PC-9 (cell line): Measurements from ENCODE around the gene YWHAB. TPM values are rescaled to one million over a fixed set of nuclear protein-coding genes. Genes with fewer than 3 reads are reported as not detected.

ENCODE experiments used
- BruUV-seq: library from RNA; stranded (reverse); fragments of 400-500 nt; replicated peaks from 2 replicates; lab custom pipeline; 2021; lab: Mats Ljungman, UMichigan
- CTCF ChIA-PET: fragments of 300-600 bp; sonication (Branson Sonifier 250); formaldehyde crosslinking; loops from one replicate; lab custom pipeline; 2022; ENCODE audit warnings: antibody characterized with exemption; lab: Charles Lee
- POLR2A ChIA-PET: fragments of 300-600 bp; sonication (Branson Sonifier 250); formaldehyde crosslinking; loops from one replicate; lab custom pipeline; 2022; ENCODE audit warnings: antibody characterized with exemption; ENCODE audit not compliant: unreplicated experiment; lab: Charles Lee
- DNase-seq, 2 experiments: peaks; one replicate each; pipeline versions ENCODE4 v3.0.0 to v3.0.0-alpha.2; 2015 to 2022; ENCODE audit warnings: mixed read lengths in 1 of 2
- H2AFZ ChIP-seq: fragments of 200-600 bp; sonication (generic); 2 replicates; pipeline ENCODE4 v1.8.1; 2017; ENCODE audit warnings: antibody characterized with exemption
- H3F3A ChIP-seq: fragments of 200-600 bp; sonication (generic); 2 replicates; pipeline ENCODE4 v1.8.1; 2017; ENCODE audit warnings: antibody characterized with exemption, mild to moderate bottlenecking, low read depth; ENCODE audit not compliant: insufficient read depth
- H3K27ac ChIP-seq: fragments of 200-600 bp; sonication (generic); 2 replicates; pipeline ENCODE4 v1.6.1; 2016; ENCODE audit warnings: mixed run types
- H3K27me3 ChIP-seq: fragments of 200-600 bp; sonication (generic); 2 replicates; pipeline ENCODE4 v1.6.1; 2016; ENCODE audit warnings: low read depth, mixed run types; ENCODE audit not compliant: insufficient read depth
- H3K36me3 ChIP-seq: fragments of 200-600 bp; sonication (generic); 2 replicates; pipeline ENCODE4 v1.6.1; 2016; ENCODE audit warnings: low read depth, mixed run types
- H3K4me1 ChIP-seq: fragments of 200-600 bp; sonication (generic); replicated peaks from 2 replicates; pipeline ENCODE4 v1.6.1; 2016; ENCODE audit warnings: mixed run types; ENCODE audit not compliant: insufficient read depth
- H3K4me2 ChIP-seq: fragments of 200-600 bp; sonication (generic); 2 replicates; pipeline ENCODE4 v1.6.1; 2017; ENCODE audit warnings: mixed run types
- H3K4me3 ChIP-seq: fragments of 200-600 bp; sonication (generic); 2 replicates; pipeline ENCODE4 v1.6.1; 2016; ENCODE audit warnings: mixed run types
- H3K79me2 ChIP-seq: fragments of 200-600 bp; sonication (generic); 2 replicates; pipeline ENCODE4 v1.6.1; 2017; ENCODE audit warnings: low read depth, mixed run types
- H3K9me2 ChIP-seq: fragments of 200-600 bp; sonication (generic); 2 replicates; pipeline ENCODE4 v1.8.1; 2017; ENCODE audit warnings: mild to moderate bottlenecking; ENCODE audit not compliant: insufficient read depth
- H3K9me3 ChIP-seq: fragments of 200-600 bp; sonication (generic); 2 replicates; pipeline ENCODE4 v1.8.1; 2016; ENCODE audit warnings: low read depth; ENCODE audit not compliant: insufficient read depth
- H4K20me1 ChIP-seq: fragments of 200-600 bp; sonication (generic); 2 replicates; pipeline ENCODE4 v1.8.1; 2017; ENCODE audit not compliant: insufficient read depth
- CTCF ChIP-seq: fragments of 200-600 bp; sonication (generic); conservative IDR thresholded peaks from 2 replicates; pipeline ENCODE4 v1.6.1; 2017; ENCODE audit warnings: mixed run types, antibody characterized with exemption, mild to moderate bottlenecking, moderate library complexity
- EZH2 ChIP-seq: fragments of 200-600 bp; sonication (generic); IDR thresholded peaks from 2 replicates; pipeline ENCODE4 v1.8.0; 2017; ENCODE audit warnings: antibody characterized with exemption, low read depth
- intact Hi-C: fragments of 100-400 bp; cut with micrococcal nuclease; formaldehyde crosslinking; loops from one replicate; pipeline ENCODE4 v1.10.0; 2022; ENCODE audit not compliant: unreplicated experiment
- total RNA-seq: library from RNA; stranded (reverse); gene quantifications from 2 replicates; pipeline ENCODE4 v1.2.3, GENCODE V29; 2021

The YWHAB gene
- total RNA-seq, 1 experiment from 2014 or later: 249 TPM

DNA sequence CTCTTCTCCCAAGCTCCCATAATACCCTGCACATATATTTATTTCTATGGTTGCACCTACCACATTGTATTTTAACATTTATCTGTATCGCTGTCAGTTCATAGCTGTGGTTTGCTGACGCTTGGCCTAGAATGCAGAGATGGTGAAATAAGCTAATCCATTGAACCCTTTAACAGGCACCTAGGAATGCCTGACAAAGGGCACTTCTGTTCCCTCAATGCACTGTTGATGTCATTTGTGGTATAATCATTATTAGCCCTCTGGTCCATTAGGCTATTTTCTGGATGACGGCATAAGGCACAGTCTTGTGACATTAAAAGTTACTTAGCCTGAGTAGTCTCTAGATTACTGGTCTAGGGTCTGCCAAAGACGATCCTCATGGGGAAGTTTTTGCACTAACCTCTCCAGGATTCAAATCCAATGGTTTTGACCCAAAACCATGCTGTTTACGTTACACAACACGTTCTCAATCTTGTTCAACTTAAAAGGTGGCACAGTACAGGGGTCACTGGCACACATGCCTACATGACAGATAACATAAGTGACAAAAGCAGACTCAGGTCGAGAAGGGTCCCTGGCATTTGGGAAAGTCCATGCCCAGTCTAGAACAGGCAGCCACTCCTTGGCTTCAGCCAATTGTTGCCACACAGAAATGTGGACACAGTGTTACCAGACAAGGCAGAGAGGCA is 2.1 kb upstream of the YWHAB start:
- Histone ChIP-seq H3F3A (peaks cover 16% of the 10 kb centered on the region; the same call in 1 of the 2 replicates), H3K4me2 (no peak overlapping the region), H4K20me1 (peaks cover 24% of the 10 kb centered on the region), H3K36me3 (peaks cover 9% of the 10 kb centered on the region; the same call in 1 of the 2 replicates), H3K79me2 (peaks cover 28% of the 10 kb centered on the region), H2AFZ (no peak overlapping the region), H3K27me3 (no peaks in the 10 kb centered on the region), H3K4me1 (peaks cover 23% of the 10 kb centered on the region), H3K9me3 (no peaks in the 10 kb centered on the region), H3K4me3 (no peak overlapping the region), H3K27ac (no peak overlapping the region), H3K9me2 (no peaks in the 10 kb centered on the region)
- no peak for DNase-seq
- no TSS peak for BruUV-seq
- POLR2A ChIA-PET: no interaction called here
- CTCF ChIA-PET: no interaction called here
- TF ChIP-seq CTCF (no peak), EZH2 (no peak)
- intact Hi-C loops: no loop called here

DNA sequence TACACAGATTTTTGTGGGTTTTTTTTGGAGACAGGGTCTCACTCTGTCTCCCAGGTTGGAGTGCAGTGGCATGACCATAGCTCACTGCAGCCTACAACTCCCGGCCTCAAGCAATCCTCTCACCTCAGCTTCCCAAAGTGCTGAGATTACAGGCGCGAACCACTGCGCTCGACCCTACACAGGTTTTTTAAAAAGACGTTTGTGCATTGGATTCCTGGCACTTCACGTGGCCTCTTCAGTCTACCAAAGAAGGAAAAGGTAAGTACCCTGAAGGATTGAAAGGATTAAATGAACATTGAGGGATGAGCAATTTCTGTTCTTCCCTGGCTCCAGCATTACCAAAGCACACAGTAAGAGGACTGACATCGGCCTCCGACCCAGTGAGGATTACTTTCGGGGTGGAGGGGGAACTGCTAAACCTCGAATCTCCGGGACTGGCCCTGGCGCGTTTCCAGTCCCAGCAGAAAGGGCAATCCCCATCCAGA is 556 bp upstream of the YWHAB start:
- TSS peak; percentile 82 for BruUV-seq
- CTCF ChIA-PET: interaction anchor here (0.6 to 1.2 kb wide), 2 partner anchors 138 to 731 kb away, joined by 3 read pairs; no protein-coding TSS in a partner anchor

GRCh38 chr20:44886266-44886651 is 754 bp downstream of the YWHAB start:
- Histone ChIP-seq H3K9me3 (no peaks in the 10 kb centered on the region), H2AFZ (peak overlapping the region; percentile 83; the same call in 1 of the 2 replicates), H3K4me3 (peak overlapping the region; percentile 94), H3F3A (peaks cover 29% of the 10 kb centered on the region), H3K9me2 (no peaks in the 10 kb centered on the region), H3K27ac (peak overlapping the region; percentile 81), H3K79me2 (peaks cover 57% of the 10 kb centered on the region), H4K20me1 (peaks cover 53% of the 10 kb centered on the region), H3K4me2 (peak overlapping the region; percentile 95), H3K36me3 (peaks cover 26% of the 10 kb centered on the region; the same call in 1 of the 2 replicates), H3K27me3 (no peaks in the 10 kb centered on the region), H3K4me1 (peaks cover 42% of the 10 kb centered on the region)
- intact Hi-C loops: no loop called here
- ChIA-PET CTCF (no interaction called here), POLR2A (no interaction called here)
- TF ChIP-seq CTCF: peak; percentile 2; the same call in 1 of the 2 replicates
- TF ChIP-seq EZH2: no peak
- no peak for DNase-seq
- BruUV-seq: no TSS peak

More for the DNA sequence above, 556 bp upstream of the YWHAB start:
- Histone ChIP-seq H3F3A (peaks cover 26% of the 10 kb centered on the region), H3K4me3 (peak overlapping the region; percentile 94), H3K4me2 (peak overlapping the region; percentile 95), H3K9me3 (no peaks in the 10 kb centered on the region), H3K79me2 (peaks cover 44% of the 10 kb centered on the region), H2AFZ (peak overlapping the region; percentile 83), H4K20me1 (peaks cover 40% of the 10 kb centered on the region), H3K27ac (no peak overlapping the region), H3K4me1 (peaks cover 39% of the 10 kb centered on the region), H3K27me3 (no peaks in the 10 kb centered on the region), H3K36me3 (peaks cover 20% of the 10 kb centered on the region; the same call in 1 of the 2 replicates), H3K9me2 (no peaks in the 10 kb centered on the region)
- POLR2A ChIA-PET: interaction anchor here (0.5 to 1.0 kb wide), 10 partner anchors 11 to 1413 kb away, joined by 3 to 6 read pairs (median 4); partner anchors contain the start of gene TOMM34
- no peak for TF ChIP-seq CTCF
- no peak for TF ChIP-seq EZH2
- intact Hi-C loops: loop anchor here (1.0 kb wide), 1 partner anchor 138 kb away; no protein-coding TSS in a partner anchor
- no peak for DNase-seq
